GM19455 (cell line): ENCODE data around the gene CMTM5.

Source experiments
- ATAC-seq: cut with Tn5 transposase; IDR thresholded peaks from one replicate; pipeline ENCODE4 v1.9.1; 2021; ENCODE audit not compliant: unreplicated experiment

Gene CMTM5

GRCh38 chr14:23376482-23377197, at the start of gene CMTM5:
Gene CMTM5 (plus strand): TSS chr14:23377046. CDS start chr14:23377252, 206 bp downstream.
- ATAC-seq = no peak

GRCh38 chr14:23327947-23328744, 48.7 kb upstream of the CMTM5 start:
- ATAC-seq = no peak

- ATAC-seq = no peak
Measured at GRCh38 chr14:23335623-23336022, 41.2 kb upstream of the CMTM5 start.

- no peak for ATAC-seq
Measured at GRCh38 chr14:23339506-23340268, 37.2 kb upstream of the CMTM5 start.

- no peak for ATAC-seq
Measured at GRCh38 chr14:23344481-23344880, 32.4 kb upstream of the CMTM5 start.

- no peak for ATAC-seq
Measured at GRCh38 chr14:23345987-23346692, 30.7 kb upstream of the CMTM5 start.

- no peak for ATAC-seq
Measured at GRCh38 chr14:23346693-23347405, 30.0 kb upstream of the CMTM5 start.

GRCh38 chr14:23347406-23348296, 29.2 kb upstream of the CMTM5 start:
- no peak for ATAC-seq

GRCh38 chr14:23348297-23348655, 28.6 kb upstream of the CMTM5 start:
- no peak for ATAC-seq

- no peak for ATAC-seq
Measured at GRCh38 chr14:23349156-23349845, 27.5 kb upstream of the CMTM5 start.

GRCh38 chr14:23351681-23352505, 25.0 kb upstream of the CMTM5 start:
- no peak for ATAC-seq

- ATAC-seq = no peak
Measured at GRCh38 chr14:23352506-23353432, 24.1 kb upstream of the CMTM5 start, which contains the start of gene SLC22A17. Gene SLC22A17 (minus strand): TSS chr14:23352887.

- ATAC-seq = no peak
Measured at GRCh38 chr14:23353433-23353780, 23.4 kb upstream of the CMTM5 start.

- no peak for ATAC-seq
Measured at GRCh38 chr14:23354990-23355389, 21.9 kb upstream of the CMTM5 start.

GRCh38 chr14:23355871-23356435, 20.9 kb upstream of the CMTM5 start:
- no peak for ATAC-seq

GRCh38 chr14:23356662-23357061, 20.2 kb upstream of the CMTM5 start:
- ATAC-seq = no peak

- ATAC-seq = no peak
Measured at GRCh38 chr14:23357261-23357660, 19.6 kb upstream of the CMTM5 start.
